Natural killer cell treated with Interleukin-12 subunit alpha and Interleukin-12 subunit beta and Interleukin-15 and Interleukin-18, amount 100 ng/mL, for 72 hours (primary cell): ENCODE results near the gene OLFM1. TPM values are rescaled to one million over a fixed set of nuclear protein-coding genes. Genes with fewer than 3 reads are reported as not detected.

Source experiments
- ATAC-seq, 2 donors: fragments of 150-1000 bp; cut with Tn5 transposase in 1 of 2; sonication (Bioruptor Pico), chemical (Tn5 transposase) in 1 of 2; 2 replicates each; pipeline ENCODE4 v1.10.0; 2021
- DNase-seq: peaks from one replicate; pipeline ENCODE4 v3.0.0; 2022; ENCODE audit warnings: low spot score
- H3K27ac Mint-ChIP-seq, 2 donors: 1 replicate in 1 of 2; 2 replicates in 1 of 2; pipeline ENCODE4 v1.8.0; 2022; ENCODE audit warnings: mixed read lengths in 2 of 2, mild to moderate bottlenecking in 1 of 2, moderate library complexity in 1 of 2
- H3K27me3 Mint-ChIP-seq, 2 donors: 1 replicate in 1 of 2; 2 replicates in 1 of 2; pipeline ENCODE4 v1.8.0; 2022; ENCODE audit warnings: mixed read lengths in 2 of 2
- H3K36me3 Mint-ChIP-seq: one replicate; pipeline ENCODE4 v1.8.0; 2022; ENCODE audit warnings: mixed read lengths
- H3K4me1 Mint-ChIP-seq, 2 donors: 1 replicate in 1 of 2; 2 replicates in 1 of 2; pipeline ENCODE4 v1.8.0; 2022; ENCODE audit warnings: low read depth in 2 of 2, mixed read lengths in 2 of 2, mild to moderate bottlenecking in 1 of 2
- H3K4me3 Mint-ChIP-seq: one replicate; pipeline ENCODE4 v1.8.0; 2022; ENCODE audit warnings: mixed read lengths
- H3K9me3 Mint-ChIP-seq: 2 replicates; pipeline ENCODE4 v1.8.0; 2022; ENCODE audit warnings: mixed read lengths
- total RNA-seq, 2 donors: library from RNA; stranded (reverse); gene quantifications; one replicate each; pipeline ENCODE4 v1.2.3, GENCODE V29; 2022

OLFM1 gene
- total RNA-seq, 2 donors from 2014 or later: not detected

- Mint-ChIP-seq H3K27ac (no peak overlapping the region), H3K36me3 (no peaks in the 10 kb centered on the region), H3K9me3 (no peaks in the 10 kb centered on the region), H3K27me3 (peaks cover 15 to 21% of the 10 kb centered on the region in 2 donors), H3K4me3 (no peak overlapping the region), H3K4me1 (no peaks in the 10 kb centered on the region)
- ATAC-seq (no peak), DNase-seq (no peak)
Measured at GRCh38 chr9:135065804-135066203, 21.7 kb upstream of the OLFM1 start.

- DNase-seq (no peak), ATAC-seq (no peak)
- no peaks in the 10 kb centered on the region for H3K9me3 Mint-ChIP-seq
- peaks cover 15 to 21% of the 10 kb centered on the region in 2 donors for H3K27me3 Mint-ChIP-seq
- no peak overlapping the region for H3K27ac Mint-ChIP-seq
- no peaks in the 10 kb centered on the region for H3K4me1 Mint-ChIP-seq
- no peaks in the 10 kb centered on the region for H3K36me3 Mint-ChIP-seq
- no peak overlapping the region for H3K4me3 Mint-ChIP-seq
Measured at GRCh38 chr9:135066291-135066690, 21.2 kb upstream of the OLFM1 start.

GRCh38 chr9:135067096-135067710, 20.3 kb upstream of the OLFM1 start:
- DNase-seq (no peak), ATAC-seq (no peak)
- Mint-ChIP-seq H3K27me3 (peaks cover 15 to 18% of the 10 kb centered on the region in 2 donors), H3K9me3 (no peaks in the 10 kb centered on the region), H3K36me3 (no peaks in the 10 kb centered on the region), H3K4me3 (no peak overlapping the region), H3K27ac (no peak overlapping the region), H3K4me1 (no peaks in the 10 kb centered on the region)

- peaks cover 18 to 22% of the 10 kb centered on the region in 2 donors for H3K27me3 Mint-ChIP-seq
- H3K27ac Mint-ChIP-seq: no peak overlapping the region
- ATAC-seq (no peak), DNase-seq (peak; percentile 40)
- H3K4me3 Mint-ChIP-seq: no peak overlapping the region
- H3K36me3 Mint-ChIP-seq: no peaks in the 10 kb centered on the region
- H3K4me1 Mint-ChIP-seq: no peaks in the 10 kb centered on the region
- no peaks in the 10 kb centered on the region for H3K9me3 Mint-ChIP-seq
Measured at GRCh38 chr9:135068776-135069415, 18.6 kb upstream of the OLFM1 start.

GRCh38 chr9:135069558-135070197, 17.8 kb upstream of the OLFM1 start:
- no peak overlapping the region for H3K4me3 Mint-ChIP-seq
- H3K4me1 Mint-ChIP-seq: no peaks in the 10 kb centered on the region
- H3K27me3 Mint-ChIP-seq: peaks cover 13 to 22% of the 10 kb centered on the region in 2 donors
- H3K9me3 Mint-ChIP-seq: no peaks in the 10 kb centered on the region
- H3K27ac Mint-ChIP-seq: no peak overlapping the region
- H3K36me3 Mint-ChIP-seq: no peaks in the 10 kb centered on the region
- ATAC-seq: no peak
- DNase-seq: no peak

GRCh38 chr9:135070198-135070951, 17.1 kb upstream of the OLFM1 start:
- DNase-seq (peak; percentile 47), ATAC-seq (no peak)
- H3K27me3 Mint-ChIP-seq: peaks cover 13 to 24% of the 10 kb centered on the region in 2 donors
- no peak overlapping the region for H3K27ac Mint-ChIP-seq
- H3K36me3 Mint-ChIP-seq: no peaks in the 10 kb centered on the region
- no peaks in the 10 kb centered on the region for H3K9me3 Mint-ChIP-seq
- H3K4me1 Mint-ChIP-seq: no peaks in the 10 kb centered on the region
- H3K4me3 Mint-ChIP-seq: no peak overlapping the region

- Mint-ChIP-seq H3K4me3 (no peak overlapping the region), H3K36me3 (no peaks in the 10 kb centered on the region), H3K4me1 (no peaks in the 10 kb centered on the region), H3K27me3 (peaks cover 8 to 18% of the 10 kb centered on the region in 2 donors), H3K27ac (no peak overlapping the region), H3K9me3 (no peaks in the 10 kb centered on the region)
- ATAC-seq (no peak), DNase-seq (peak; percentile 40)
Measured at GRCh38 chr9:135070964-135071735, 16.3 kb upstream of the OLFM1 start.

- H3K4me1 Mint-ChIP-seq: no peaks in the 10 kb centered on the region
- no peak overlapping the region for H3K4me3 Mint-ChIP-seq
Measured at GRCh38 chr9:135073081-135073740, 14.3 kb upstream of the OLFM1 start.

GRCh38 chr9:135073741-135074305, 13.6 kb upstream of the OLFM1 start:
- Mint-ChIP-seq H3K36me3 (no peaks in the 10 kb centered on the region), H3K9me3 (no peaks in the 10 kb centered on the region)

More at GRCh38 chr9:135073081-135073740, 14.3 kb upstream of the OLFM1 start:
- Mint-ChIP-seq H3K36me3 (no peaks in the 10 kb centered on the region), H3K27ac (no peak overlapping the region), H3K9me3 (no peaks in the 10 kb centered on the region), H3K27me3 (peaks cover 12 to 26% of the 10 kb centered on the region in 2 donors)
- DNase-seq (peak; percentile 31), ATAC-seq (no peak)

GRCh38 chr9:135074354-135075233, 12.9 kb upstream of the OLFM1 start:
- no peaks in the 10 kb centered on the region for H3K36me3 Mint-ChIP-seq
- H3K4me1 Mint-ChIP-seq: no peaks in the 10 kb centered on the region
- ATAC-seq (no peak), DNase-seq (no peak)
- no peak overlapping the region for H3K27ac Mint-ChIP-seq
- H3K27me3 Mint-ChIP-seq: peaks cover 20 to 25% of the 10 kb centered on the region in 2 donors
- no peaks in the 10 kb centered on the region for H3K9me3 Mint-ChIP-seq
- no peak overlapping the region for H3K4me3 Mint-ChIP-seq

More at GRCh38 chr9:135073741-135074305, 13.6 kb upstream of the OLFM1 start:
- no peak overlapping the region for H3K27ac Mint-ChIP-seq
- H3K27me3 Mint-ChIP-seq: peaks cover 13 to 25% of the 10 kb centered on the region in 2 donors
- no peak for ATAC-seq
- no peak overlapping the region for H3K4me3 Mint-ChIP-seq
- DNase-seq: no peak
- no peaks in the 10 kb centered on the region for H3K4me1 Mint-ChIP-seq

GRCh38 chr9:135075234-135076142, 12.0 kb upstream of the OLFM1 start:
- H3K27me3 Mint-ChIP-seq: peaks cover 20 to 25% of the 10 kb centered on the region in 2 donors
- DNase-seq (peak; percentile 54), ATAC-seq (no peak)
- no peak overlapping the region for H3K27ac Mint-ChIP-seq
- no peak overlapping the region for H3K4me3 Mint-ChIP-seq
- H3K36me3 Mint-ChIP-seq: no peaks in the 10 kb centered on the region
- H3K9me3 Mint-ChIP-seq: no peaks in the 10 kb centered on the region
- no peaks in the 10 kb centered on the region for H3K4me1 Mint-ChIP-seq
